HT1080 (cell line): Measurements from ENCODE around the gene CRTC3. TPM values are rescaled to one million over a fixed set of nuclear protein-coding genes. Genes with fewer than 3 reads are reported as not detected.

ENCODE experiments used
- DNase-seq: peaks from one replicate; pipeline ENCODE4 v3.0.0-alpha.2; 2015; ENCODE audit warnings: low read depth
- total RNA-seq: library from RNA; depleted of rRNA; stranded (reverse); fragments of >200 nt; shearing (Covaris generic); gene quantifications from 2 replicates; pipeline ENCODE4 v1.2.3, GENCODE V29; 2014

CRTC3 gene
- total RNA-seq, 1 experiment from 2014 or later: 10.4 TPM

DNA sequence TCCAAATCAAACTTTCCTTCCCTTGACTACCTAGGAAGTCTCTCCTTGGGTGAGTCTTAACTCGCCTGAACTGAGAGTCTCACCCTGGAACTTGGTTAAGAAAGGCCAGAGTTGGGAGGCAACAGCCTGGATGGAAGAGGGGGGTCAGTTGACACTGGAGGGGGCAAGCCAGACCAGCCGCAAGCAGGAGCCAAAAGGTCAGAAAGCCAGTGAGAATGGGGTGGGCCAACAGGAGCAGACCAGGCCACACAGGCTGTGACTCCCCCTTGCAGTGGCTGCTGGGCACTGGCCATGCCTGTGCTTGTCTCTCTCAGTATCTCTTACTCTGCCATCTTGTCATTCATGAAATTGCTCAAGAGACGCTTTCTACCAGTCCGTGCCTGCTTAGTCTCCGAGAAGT, 32.9 kb downstream of the CRTC3 start:
- no peak for DNase-seq

DNA sequence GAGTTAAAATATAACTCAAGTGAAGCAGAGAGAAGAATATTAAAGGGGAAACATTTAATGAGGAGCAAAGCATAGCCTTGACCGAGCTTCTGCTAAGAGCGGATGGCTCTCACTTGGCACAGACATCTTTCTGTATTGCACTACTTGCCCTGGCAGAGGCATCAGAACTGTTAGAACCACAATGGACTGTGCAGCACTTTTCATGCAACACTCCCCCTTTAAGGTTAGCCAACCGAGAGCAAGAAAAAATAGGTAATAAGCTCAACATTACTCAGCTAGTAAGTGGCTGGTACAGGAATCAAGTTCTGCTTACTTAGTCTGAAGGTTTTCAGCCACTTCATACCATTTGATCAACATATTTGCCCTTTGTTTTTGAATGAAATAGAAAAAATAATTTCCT, 33.7 kb downstream of the CRTC3 start:
- DNase-seq: no peak

- no peak for DNase-seq
These were observed 34.3 kb downstream of the CRTC3 start for GRCh38 chr15:90564051-90564450.

- no peak for DNase-seq
These were observed 34.9 kb downstream of the CRTC3 start for GRCh38 chr15:90564590-90564989.

DNA sequence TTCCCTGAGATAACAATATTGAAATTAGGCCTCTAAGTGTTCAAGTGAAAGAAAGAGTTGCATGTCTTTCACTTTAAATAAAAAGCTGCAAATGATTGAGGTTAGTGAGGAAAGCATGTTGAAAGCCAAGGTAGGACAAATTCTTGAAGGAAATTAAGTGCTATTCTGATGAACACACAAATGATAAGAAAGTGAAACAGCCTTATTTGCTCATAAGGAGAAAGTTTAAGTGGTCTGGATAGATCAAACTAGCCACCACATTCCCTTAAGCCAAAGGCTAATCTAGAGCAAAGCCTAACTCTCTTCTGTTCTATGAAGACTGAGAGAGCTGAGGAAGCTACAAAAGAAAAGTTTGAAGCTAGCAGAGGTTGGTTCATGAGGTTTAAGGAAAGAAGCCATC, 36.1 kb downstream of the CRTC3 start:
- no peak for DNase-seq

- DNase-seq: no peak
These were observed 40.9 kb downstream of the CRTC3 start for GRCh38 chr15:90570643-90571042.

DNA sequence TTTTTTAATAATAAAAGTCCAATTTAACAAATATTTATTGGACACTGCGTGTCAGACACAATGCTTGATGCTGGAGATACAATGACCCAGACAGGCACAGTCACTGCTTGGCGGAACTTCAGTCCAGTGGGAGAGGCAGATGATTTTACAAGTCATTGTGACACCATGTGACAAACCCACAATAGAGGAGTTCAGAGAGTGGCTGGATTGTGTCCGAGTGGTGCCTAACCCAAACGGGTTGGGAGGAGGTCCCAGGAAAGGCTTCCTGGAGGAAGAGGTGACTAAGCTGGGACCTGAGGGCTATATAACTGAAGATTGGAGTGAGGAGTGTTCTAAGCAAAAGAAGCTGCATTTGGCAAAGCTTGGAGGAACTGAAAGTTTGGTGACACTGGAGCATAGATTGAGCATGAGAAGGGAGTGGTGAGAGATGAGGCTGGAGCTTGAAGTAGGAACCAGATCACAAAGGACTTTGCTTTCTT, 41.4 kb downstream of the CRTC3 start:
- DNase-seq: peak; percentile 84

GRCh38 chr15:90572893-90573292, 43.2 kb downstream of the CRTC3 start:
- DNase-seq: no peak

GRCh38 chr15:90576711-90577389, 47.1 kb downstream of the CRTC3 start:
- no peak for DNase-seq

DNA sequence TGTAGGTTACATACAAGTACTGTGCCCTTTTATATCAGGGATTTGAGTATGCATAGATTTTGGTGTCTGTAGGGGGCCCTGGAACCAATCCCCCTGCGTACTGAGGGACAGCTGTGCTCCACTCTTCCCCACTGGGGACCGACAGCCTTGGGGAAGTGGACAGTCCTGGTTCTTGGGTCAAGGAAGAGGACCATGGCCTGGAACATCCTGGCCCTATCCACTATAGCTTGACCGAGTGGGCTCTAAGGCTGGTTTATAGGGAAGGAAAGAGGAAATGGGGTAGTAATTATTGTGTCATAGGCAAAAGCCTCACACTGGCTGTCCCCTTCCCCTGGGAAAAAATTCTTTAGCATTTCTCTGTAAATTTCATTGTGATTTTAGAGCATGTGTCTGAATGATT, 49.5 kb downstream of the CRTC3 start:
- no peak for DNase-seq

- no peak for DNase-seq
These were observed 50.4 kb downstream of the CRTC3 start for GRCh38 chr15:90580099-90580498.

DNA sequence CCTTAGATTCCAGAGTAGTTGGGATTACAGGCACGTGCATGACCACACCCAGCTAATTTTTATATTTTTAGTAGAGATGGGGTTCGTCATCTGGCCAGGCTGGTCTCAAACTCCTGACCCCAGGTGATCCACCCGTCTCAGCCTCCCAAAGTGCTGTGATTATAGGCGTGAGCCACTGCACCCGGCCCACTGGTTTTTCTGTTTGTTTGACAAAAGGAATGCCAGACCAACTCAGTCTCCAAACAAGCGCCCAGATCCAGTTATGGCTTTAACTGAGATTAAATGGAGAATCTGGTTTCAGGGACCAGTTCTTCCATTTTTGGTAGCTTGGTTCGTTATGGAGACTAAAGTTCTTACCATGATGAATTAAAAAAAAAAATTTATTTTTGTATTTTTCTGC, 50.8 kb downstream of the CRTC3 start:
- no peak for DNase-seq

DNA sequence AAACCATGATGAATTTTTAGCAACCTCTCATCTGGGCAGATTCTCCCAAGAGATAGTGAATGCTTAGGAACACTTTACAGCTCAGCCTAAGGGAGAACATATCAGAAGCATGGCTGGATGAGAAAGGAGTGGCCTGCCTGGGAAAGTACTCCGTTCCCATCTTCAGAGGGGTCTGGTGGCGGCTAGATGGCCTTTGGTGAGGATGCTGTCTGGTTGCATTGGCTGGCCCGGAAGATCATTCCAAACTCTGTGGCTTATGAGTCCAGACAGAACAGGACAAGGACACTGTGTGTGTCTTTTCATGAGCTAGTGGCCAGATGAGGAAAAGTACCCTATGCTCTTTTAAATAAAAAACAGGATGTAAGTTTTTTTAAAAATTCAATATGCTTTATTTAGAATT, 51.2 kb downstream of the CRTC3 start:
- DNase-seq: no peak

DNA sequence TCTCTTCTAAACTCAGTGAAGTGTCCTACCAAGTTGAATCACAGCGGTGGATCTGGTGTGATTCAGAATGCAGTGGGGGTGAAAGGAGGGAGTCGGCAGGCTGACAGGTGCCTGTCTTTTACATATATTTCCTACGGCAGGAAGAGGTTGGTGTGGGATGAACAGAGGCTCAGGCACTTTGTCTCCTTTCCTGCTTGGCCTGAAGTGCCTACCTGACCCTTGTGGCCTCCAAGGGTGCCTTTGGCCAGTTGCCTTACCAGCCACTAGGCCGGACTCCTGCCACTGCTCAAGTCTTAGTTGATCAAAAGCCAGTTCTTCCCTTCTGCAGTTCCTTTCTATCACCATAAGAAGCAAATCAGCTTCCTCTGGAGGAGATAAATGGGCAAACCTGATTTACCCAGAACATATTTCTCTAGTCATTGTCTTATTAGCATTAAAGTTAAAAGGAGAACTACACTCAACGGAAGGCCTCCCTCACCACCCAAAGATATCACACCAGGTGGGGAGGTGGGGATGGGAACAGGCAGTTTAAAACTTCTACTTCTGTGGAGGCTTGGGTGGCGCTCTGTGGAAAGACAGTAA, 52.1 kb downstream of the CRTC3 start:
- no peak for DNase-seq

GRCh38 chr15:90582553-90582952, 52.8 kb downstream of the CRTC3 start:
- DNase-seq: no peak

GRCh38 chr15:90583471-90584252, 53.9 kb downstream of the CRTC3 start:
- DNase-seq: no peak

GRCh38 chr15:90584841-90585240, 55.1 kb downstream of the CRTC3 start:
- DNase-seq: no peak

- no peak for DNase-seq
These were observed 56.1 kb downstream of the CRTC3 start for GRCh38 chr15:90585863-90586262.

- no peak for DNase-seq
These were observed 57.2 kb downstream of the CRTC3 start for GRCh38 chr15:90586948-90587347.

GRCh38 chr15:90588427-90588826, 58.7 kb downstream of the CRTC3 start:
- no peak for DNase-seq

- DNase-seq: no peak
These were observed 61.8 kb downstream of the CRTC3 start for GRCh38 chr15:90591524-90591923.

- no peak for DNase-seq
These were observed 62.6 kb downstream of the CRTC3 start for GRCh38 chr15:90592131-90592881.
